ENCODE measurements around the gene CMKLR1.

DNA sequence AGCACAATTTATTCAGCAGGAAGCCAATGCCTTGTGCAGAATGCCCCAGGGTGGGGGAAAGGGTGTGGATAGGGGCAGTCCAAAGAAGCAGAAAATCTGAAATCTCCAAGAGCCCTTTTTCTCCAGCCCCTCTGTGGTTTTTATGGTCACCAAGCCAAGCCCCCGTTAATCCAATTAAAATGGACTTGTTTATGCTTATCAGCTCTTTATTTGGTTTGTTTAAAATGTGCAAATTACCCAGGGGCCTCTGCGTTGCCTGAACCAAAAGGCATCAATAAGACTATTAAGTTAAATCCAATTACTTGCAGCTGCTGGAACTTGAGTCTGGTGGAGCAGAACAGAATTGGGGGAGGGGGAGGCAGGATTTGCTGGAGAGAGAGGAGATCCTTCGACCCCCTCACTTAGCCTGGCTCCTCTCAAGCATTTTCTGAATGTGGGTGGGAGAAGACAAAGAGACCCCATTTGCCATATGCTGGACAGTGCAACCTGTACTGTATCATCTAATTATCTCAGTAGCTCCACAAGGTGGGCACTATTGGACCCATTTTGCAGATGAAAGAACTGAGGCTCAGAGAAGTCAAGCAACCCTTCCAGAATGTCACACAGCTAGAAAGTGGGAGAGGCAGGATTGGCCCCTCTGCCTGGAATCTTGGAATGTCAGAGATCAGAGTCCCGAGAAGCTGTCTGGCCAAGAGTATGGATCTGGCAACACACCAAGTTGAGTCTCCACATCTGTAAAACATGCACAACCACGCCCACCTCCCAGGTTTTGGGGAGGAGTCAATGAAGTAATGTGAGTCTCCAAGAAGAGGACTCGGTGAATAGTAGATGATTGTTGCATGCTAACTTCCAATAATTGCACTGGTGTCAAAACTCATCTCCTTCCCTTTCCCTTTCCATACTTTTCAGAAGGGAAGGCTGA, 66.9 kb downstream of the CMKLR1 start:
- TF ChIP-seq RCOR1 (IDR thresholded peaks at IDR 0.05; ENCODE audit: low read length) (peak; percentile 73; the same call in 1 of the 2 replicates), EP300 (IDR thresholded peaks at IDR 0.05; ENCODE audit: borderline replicate concordance in 1 of 2, low read depth in 1 of 2, low read length in 1 of 2) (peak in 1 of 2 experiments; percentile 86; a peak in 2 of 4 replicates), CHD2 (IDR thresholded peaks at IDR 0.05; ENCODE audit: low read length, partially characterized antibody) (peak; percentile 87), JUND (IDR thresholded peaks at IDR 0.05) (no peak)
- TF ChIP-seq, protein P1, sequence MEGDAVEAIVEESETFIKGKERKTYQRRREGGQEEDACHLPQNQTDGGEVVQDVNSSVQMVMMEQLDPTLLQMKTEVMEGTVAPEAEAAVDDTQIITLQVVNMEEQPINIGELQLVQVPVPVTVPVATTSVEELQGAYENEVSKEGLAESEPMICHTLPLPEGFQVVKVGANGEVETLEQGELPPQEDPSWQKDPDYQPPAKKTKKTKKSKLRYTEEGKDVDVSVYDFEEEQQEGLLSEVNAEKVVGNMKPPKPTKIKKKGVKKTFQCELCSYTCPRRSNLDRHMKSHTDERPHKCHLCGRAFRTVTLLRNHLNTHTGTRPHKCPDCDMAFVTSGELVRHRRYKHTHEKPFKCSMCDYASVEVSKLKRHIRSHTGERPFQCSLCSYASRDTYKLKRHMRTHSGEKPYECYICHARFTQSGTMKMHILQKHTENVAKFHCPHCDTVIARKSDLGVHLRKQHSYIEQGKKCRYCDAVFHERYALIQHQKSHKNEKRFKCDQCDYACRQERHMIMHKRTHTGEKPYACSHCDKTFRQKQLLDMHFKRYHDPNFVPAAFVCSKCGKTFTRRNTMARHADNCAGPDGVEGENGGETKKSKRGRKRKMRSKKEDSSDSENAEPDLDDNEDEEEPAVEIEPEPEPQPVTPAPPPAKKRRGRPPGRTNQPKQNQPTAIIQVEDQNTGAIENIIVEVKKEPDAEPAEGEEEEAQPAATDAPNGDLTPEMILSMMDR (IDR thresholded peaks at IDR 0.05): no peak
- TF ChIP-seq, protein P2, sequence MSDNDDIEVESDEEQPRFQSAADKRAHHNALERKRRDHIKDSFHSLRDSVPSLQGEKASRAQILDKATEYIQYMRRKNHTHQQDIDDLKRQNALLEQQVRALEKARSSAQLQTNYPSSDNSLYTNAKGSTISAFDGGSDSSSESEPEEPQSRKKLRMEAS (IDR thresholded peaks at IDR 0.05; ENCODE audit: low read depth): no peak

Measured in SK-N-SH (cell line).